HepG2 (cell line): Measurements from ENCODE around the gene KIF1C. TPM values are rescaled to one million over a fixed set of nuclear protein-coding genes. Genes with fewer than 3 reads are reported as not detected.

Source experiments
- ASH2L ChIP-seq: fragments of 300-600, 200-600 bp; sonication (generic); IDR thresholded peaks from 2 replicates; pipeline ENCODE4 v1.7.0; 2017; ENCODE audit warnings: low read depth, mild to moderate bottlenecking, moderate library complexity, mixed read lengths, low read length; ENCODE audit not compliant: insufficient read length
- BHLHE40 ChIP-seq: IDR thresholded peaks from 2 replicates; pipeline ENCODE4 v1.6.1; 2011; ENCODE audit warnings: low read length, improper control_type of control experiment
- DNMT1 ChIP-seq: sonication (generic); formaldehyde crosslinking; IDR thresholded peaks from 2 replicates; pipeline ENCODE4 v1.5.1; 2020; ENCODE audit warnings: mild to moderate bottlenecking, missing genetic modification reagents
- KLF15 ChIP-seq: sonication (generic); formaldehyde crosslinking; IDR thresholded peaks from 2 replicates; pipeline ENCODE4 v1.8.1; 2023; ENCODE audit warnings: borderline replicate concordance, mild to moderate bottlenecking, inconsistent platforms, missing genetic modification reagents, mixed read lengths
- MAFG ChIP-seq: sonication (generic); formaldehyde crosslinking; IDR thresholded peaks from 2 replicates; pipeline ENCODE4 v1.5.1; 2020; ENCODE audit warnings: mild to moderate bottlenecking, missing genetic modification reagents
- SALL1 ChIP-seq: sonication (generic); formaldehyde crosslinking; IDR thresholded peaks from 2 replicates; pipeline ENCODE4 v1.8.0; 2022; ENCODE audit warnings: mild to moderate bottlenecking, missing genetic modification reagents
- SMARCC2 ChIP-seq: fragments of 450-650 bp; IDR thresholded peaks from 2 replicates; pipeline ENCODE4 v1.6.1; 2017; ENCODE audit warnings: antibody characterized with exemption, mild to moderate bottlenecking
- SYNCRIP ChIP-seq: fragments of 200-400 bp; formaldehyde crosslinking; IDR thresholded peaks from 2 replicates; pipeline ENCODE4 v1.6.1; 2018; ENCODE audit warnings: mild to moderate bottlenecking, low read depth, low read length; ENCODE audit not compliant: insufficient read depth
- TCF7 ChIP-seq: sonication (generic); IDR thresholded peaks from 2 replicates; pipeline ENCODE4 v1.6.1; 2016; ENCODE audit warnings: antibody characterized with exemption, low read depth
- ZFP1 ChIP-seq: IDR thresholded peaks from 2 replicates; pipeline ENCODE4 v1.6.1; 2016
- ZFP36L1 ChIP-seq: sonication (generic); formaldehyde crosslinking; IDR thresholded peaks from 2 replicates; pipeline ENCODE4 v1.8.0; 2022; ENCODE audit warnings: mild to moderate bottlenecking, missing genetic modification reagents, moderate library complexity
- ZNF333 ChIP-seq: sonication (generic); formaldehyde crosslinking; IDR thresholded peaks from 2 replicates; pipeline ENCODE4 v1.4.0; 2020; ENCODE audit warnings: mild to moderate bottlenecking, missing genetic modification reagents, borderline replicate concordance
- ZNF674 ChIP-seq: sonication (generic); formaldehyde crosslinking; IDR thresholded peaks from 2 replicates; pipeline ENCODE4 v1.5.0; 2020; ENCODE audit warnings: low read depth, mild to moderate bottlenecking, missing genetic modification reagents
- polyA plus RNA-seq, 8 experiments: library from polyadenylated mRNA; depleted of rRNA in 3 of 8; stranded (reverse) in 7 of 8; unstranded in 1 of 8; fragments of >200 nt; fragmentation: Illumina TruSeq in 4 of 8; extraction: Trizol in 4 of 8; gene quantifications; 2 replicates each; pipeline versions ENCODE4 v1.2.1 to v1.2.3, GENCODE V29; 2011 to 2016; ENCODE audit warnings: low read depth in 4 of 8, missing spikeins in 1 of 8, mixed read lengths in 1 of 8; ENCODE audit not compliant: insufficient read depth in 1 of 8
- total RNA-seq, 5 experiments: library from RNA; depleted of rRNA; stranded (reverse); fragments of >200 nt; fragmentation: Illumina TruSeq; extraction: Trizol; gene quantifications; 2 replicates each; pipeline ENCODE4 v1.2.3, GENCODE V29; 2016; ENCODE audit warnings: low read depth in 1 of 5
- TF ChIP-seq, protein P1 (sequence below): sonication (generic); formaldehyde crosslinking; IDR thresholded peaks from 2 replicates; pipeline ENCODE4 v1.4.0; 2020; ENCODE audit warnings: missing genetic modification reagents
- TF ChIP-seq, protein P2 (sequence below): sonication (generic); formaldehyde crosslinking; IDR thresholded peaks from 2 replicates; pipeline ENCODE4 v1.4.0; 2020; ENCODE audit warnings: missing genetic modification reagents, borderline replicate concordance
- TF ChIP-seq, protein P3 (sequence below): sonication (generic); formaldehyde crosslinking; IDR thresholded peaks from 2 replicates; pipeline ENCODE4 v1.4.0; 2020; ENCODE audit warnings: missing genetic modification reagents, borderline replicate concordance
- TF ChIP-seq, protein P4 (sequence below): sonication (generic); formaldehyde crosslinking; IDR thresholded peaks from 2 replicates; pipeline ENCODE4 v1.9.0; 2021; ENCODE audit warnings: mild to moderate bottlenecking, missing genetic modification reagents

KIF1C gene
- total and polyA plus RNA-seq, 2 of the 13 experiments (the other 11 are each of a cell fraction or from before 2014, with no cell fraction given): 70.0 to 104 TPM

DNA sequence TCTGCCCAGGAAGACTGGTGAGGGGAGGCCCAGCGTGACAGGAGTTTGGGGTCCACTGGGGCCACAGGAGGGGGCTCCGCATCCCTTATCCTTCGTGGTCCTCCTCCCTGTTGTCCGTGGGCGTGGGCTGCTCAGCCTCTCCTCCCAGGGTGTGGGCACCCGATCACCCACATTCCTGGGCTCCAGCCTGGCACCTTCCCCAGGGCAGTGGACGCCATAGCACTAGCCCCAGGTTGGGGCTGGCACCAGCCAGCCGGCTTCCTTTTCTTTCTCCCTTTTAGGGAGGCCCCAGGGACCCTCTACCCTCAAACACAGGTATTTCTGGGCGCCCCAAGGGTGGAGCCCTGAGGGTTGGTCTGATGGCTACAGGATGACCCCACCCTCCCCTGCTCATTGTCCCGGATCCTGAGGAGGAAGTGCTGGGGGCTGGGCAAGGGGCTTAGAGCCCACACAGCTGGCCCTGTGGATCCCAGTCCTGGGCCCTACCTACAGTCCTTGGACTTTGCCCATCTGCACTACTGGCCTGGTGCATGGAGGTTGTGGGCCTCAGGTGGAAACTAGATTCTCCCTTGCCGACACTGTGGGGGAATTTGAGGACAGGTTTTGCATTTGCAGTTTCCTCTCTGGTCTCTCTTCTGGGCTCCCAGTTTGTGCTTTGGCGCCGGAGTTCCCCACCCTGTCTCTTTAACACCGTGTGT lies 1.1 kb downstream of the KIF1C start (continued):
- peak; percentile 82 for TF ChIP-seq SALL1
- TF ChIP-seq, protein P1, sequence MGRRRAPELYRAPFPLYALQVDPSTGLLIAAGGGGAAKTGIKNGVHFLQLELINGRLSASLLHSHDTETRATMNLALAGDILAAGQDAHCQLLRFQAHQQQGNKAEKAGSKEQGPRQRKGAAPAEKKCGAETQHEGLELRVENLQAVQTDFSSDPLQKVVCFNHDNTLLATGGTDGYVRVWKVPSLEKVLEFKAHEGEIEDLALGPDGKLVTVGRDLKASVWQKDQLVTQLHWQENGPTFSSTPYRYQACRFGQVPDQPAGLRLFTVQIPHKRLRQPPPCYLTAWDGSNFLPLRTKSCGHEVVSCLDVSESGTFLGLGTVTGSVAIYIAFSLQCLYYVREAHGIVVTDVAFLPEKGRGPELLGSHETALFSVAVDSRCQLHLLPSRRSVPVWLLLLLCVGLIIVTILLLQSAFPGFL (CRISPR knock-in tag): no peak
- TF ChIP-seq, protein P2, sequence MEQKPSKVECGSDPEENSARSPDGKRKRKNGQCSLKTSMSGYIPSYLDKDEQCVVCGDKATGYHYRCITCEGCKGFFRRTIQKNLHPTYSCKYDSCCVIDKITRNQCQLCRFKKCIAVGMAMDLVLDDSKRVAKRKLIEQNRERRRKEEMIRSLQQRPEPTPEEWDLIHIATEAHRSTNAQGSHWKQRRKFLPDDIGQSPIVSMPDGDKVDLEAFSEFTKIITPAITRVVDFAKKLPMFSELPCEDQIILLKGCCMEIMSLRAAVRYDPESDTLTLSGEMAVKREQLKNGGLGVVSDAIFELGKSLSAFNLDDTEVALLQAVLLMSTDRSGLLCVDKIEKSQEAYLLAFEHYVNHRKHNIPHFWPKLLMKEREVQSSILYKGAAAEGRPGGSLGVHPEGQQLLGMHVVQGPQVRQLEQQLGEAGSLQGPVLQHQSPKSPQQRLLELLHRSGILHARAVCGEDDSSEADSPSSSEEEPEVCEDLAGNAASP (CRISPR knock-in tag): peak; percentile 96; the same call in 1 of the 2 replicates
- peak; percentile 52; the same call in 1 of the 2 replicates for TF ChIP-seq ZNF333 (CRISPR knock-in tag)
- TF ChIP-seq, protein P3, sequence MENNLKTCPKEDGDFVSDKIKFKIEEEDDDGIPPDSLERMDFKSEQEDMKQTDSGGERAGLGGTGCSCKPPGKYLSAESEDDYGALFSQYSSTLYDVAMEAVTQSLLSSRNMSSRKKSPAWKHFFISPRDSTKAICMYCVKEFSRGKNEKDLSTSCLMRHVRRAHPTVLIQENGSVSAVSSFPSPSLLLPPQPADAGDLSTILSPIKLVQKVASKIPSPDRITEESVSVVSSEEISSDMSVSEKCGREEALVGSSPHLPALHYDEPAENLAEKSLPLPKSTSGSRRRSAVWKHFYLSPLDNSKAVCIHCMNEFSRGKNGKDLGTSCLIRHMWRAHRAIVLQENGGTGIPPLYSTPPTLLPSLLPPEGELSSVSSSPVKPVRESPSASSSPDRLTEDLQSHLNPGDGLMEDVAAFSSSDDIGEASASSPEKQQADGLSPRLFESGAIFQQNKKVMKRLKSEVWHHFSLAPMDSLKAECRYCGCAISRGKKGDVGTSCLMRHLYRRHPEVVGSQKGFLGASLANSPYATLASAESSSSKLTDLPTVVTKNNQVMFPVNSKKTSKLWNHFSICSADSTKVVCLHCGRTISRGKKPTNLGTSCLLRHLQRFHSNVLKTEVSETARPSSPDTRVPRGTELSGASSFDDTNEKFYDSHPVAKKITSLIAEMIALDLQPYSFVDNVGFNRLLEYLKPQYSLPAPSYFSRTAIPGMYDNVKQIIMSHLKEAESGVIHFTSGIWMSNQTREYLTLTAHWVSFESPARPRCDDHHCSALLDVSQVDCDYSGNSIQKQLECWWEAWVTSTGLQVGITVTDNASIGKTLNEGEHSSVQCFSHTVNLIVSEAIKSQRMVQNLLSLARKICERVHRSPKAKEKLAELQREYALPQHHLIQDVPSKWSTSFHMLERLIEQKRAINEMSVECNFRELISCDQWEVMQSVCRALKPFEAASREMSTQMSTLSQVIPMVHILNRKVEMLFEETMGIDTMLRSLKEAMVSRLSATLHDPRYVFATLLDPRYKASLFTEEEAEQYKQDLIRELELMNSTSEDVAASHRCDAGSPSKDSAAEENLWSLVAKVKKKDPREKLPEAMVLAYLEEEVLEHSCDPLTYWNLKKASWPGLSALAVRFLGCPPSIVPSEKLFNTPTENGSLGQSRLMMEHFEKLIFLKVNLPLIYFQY (CRISPR knock-in tag): peak; percentile 57; the same call in 1 of the 2 replicates
- no peak for TF ChIP-seq BHLHE40
- TF ChIP-seq ZFP1 (CRISPR knock-in tag): no peak
- TF ChIP-seq ASH2L: peak; percentile 64
- TF ChIP-seq MAFG (CRISPR knock-in tag): no peak
- no peak for TF ChIP-seq KLF15 (CRISPR knock-in tag)
- TF ChIP-seq SYNCRIP: no peak
- TF ChIP-seq SMARCC2: no peak
- TF ChIP-seq DNMT1 (CRISPR knock-in tag): no peak
- TF ChIP-seq ZFP36L1 (CRISPR knock-in tag): 0 out of 2 replicates have a peak, but pooled peaks have one; percentile 54
- no peak for TF ChIP-seq ZNF674 (CRISPR knock-in tag)
- TF ChIP-seq, protein P4, sequence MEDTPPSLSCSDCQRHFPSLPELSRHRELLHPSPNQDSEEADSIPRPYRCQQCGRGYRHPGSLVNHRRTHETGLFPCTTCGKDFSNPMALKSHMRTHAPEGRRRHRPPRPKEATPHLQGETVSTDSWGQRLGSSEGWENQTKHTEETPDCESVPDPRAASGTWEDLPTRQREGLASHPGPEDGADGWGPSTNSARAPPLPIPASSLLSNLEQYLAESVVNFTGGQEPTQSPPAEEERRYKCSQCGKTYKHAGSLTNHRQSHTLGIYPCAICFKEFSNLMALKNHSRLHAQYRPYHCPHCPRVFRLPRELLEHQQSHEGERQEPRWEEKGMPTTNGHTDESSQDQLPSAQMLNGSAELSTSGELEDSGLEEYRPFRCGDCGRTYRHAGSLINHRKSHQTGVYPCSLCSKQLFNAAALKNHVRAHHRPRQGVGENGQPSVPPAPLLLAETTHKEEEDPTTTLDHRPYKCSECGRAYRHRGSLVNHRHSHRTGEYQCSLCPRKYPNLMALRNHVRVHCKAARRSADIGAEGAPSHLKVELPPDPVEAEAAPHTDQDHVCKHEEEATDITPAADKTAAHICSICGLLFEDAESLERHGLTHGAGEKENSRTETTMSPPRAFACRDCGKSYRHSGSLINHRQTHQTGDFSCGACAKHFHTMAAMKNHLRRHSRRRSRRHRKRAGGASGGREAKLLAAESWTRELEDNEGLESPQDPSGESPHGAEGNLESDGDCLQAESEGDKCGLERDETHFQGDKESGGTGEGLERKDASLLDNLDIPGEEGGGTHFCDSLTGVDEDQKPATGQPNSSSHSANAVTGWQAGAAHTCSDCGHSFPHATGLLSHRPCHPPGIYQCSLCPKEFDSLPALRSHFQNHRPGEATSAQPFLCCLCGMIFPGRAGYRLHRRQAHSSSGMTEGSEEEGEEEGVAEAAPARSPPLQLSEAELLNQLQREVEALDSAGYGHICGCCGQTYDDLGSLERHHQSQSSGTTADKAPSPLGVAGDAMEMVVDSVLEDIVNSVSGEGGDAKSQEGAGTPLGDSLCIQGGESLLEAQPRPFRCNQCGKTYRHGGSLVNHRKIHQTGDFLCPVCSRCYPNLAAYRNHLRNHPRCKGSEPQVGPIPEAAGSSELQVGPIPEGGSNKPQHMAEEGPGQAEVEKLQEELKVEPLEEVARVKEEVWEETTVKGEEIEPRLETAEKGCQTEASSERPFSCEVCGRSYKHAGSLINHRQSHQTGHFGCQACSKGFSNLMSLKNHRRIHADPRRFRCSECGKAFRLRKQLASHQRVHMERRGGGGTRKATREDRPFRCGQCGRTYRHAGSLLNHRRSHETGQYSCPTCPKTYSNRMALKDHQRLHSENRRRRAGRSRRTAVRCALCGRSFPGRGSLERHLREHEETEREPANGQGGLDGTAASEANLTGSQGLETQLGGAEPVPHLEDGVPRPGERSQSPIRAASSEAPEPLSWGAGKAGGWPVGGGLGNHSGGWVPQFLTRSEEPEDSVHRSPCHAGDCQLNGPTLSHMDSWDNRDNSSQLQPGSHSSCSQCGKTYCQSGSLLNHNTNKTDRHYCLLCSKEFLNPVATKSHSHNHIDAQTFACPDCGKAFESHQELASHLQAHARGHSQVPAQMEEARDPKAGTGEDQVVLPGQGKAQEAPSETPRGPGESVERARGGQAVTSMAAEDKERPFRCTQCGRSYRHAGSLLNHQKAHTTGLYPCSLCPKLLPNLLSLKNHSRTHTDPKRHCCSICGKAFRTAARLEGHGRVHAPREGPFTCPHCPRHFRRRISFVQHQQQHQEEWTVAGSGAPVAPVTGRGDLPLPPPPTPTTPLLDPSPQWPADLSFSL (CRISPR knock-in tag): no peak
- no peak for TF ChIP-seq TCF7
